OCI-M1 (cell line): ENCODE results near the gene EDIL3.

ENCODE experiments used
- DNase-seq: peaks from one replicate; lab custom pipeline; 2025; lab: John Stamatoyannopoulos, UW

The EDIL3 gene

GRCh38 chr5:83900306-83900705, 484.4 kb downstream of the EDIL3 start:
- DNase-seq, result peak; percentile 52

DNA sequence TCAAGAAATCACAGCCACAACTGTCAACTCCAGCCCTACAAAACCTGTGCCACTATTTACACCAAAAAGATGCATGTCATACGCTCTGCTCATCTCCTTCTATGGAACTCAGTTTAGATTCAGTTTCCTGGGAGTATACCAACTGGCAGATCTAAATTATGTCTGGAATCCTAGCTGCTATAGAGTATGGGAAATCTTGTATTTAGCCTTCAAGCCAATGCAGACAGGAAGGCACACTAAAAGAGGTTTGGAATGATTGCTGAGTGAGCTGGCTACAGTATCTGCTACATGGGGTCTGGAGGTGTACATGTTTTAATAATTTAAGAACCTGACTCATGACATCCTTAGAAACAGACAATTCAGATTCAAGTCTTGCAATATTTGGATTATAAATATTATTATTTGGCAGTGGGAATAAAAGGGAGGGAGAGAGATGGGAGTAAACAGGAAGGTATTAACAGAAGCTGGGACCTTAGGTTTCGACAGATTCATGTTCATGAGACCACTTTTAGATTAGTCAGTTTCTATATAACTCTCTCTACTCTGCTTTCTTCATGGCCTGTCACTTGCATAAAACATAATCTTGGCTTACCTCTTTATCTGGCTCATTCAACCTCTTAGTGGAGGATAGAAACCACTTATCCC, 485.2 kb downstream of the EDIL3 start:
- no peak for DNase-seq

DNA sequence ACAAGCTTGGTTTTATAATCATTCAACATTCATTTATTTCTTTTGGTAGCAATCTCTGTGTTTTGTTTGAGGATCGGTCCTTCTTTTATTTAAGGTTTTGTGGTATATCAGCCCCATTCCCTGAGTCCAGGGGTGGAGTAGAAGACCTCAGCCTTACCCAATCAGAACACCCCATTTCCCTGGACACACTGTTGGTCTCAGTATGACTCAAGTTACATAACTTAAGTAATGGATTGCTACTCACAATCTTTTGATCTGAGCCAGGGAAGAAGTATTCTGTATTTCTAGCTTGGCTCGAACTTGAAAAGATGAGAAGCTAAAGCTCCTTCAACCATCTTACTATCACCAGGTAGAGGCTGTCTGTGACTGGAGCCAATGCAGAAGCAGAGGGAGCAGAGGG, 488.8 kb downstream of the EDIL3 start:
- DNase-seq, result no peak

DNA sequence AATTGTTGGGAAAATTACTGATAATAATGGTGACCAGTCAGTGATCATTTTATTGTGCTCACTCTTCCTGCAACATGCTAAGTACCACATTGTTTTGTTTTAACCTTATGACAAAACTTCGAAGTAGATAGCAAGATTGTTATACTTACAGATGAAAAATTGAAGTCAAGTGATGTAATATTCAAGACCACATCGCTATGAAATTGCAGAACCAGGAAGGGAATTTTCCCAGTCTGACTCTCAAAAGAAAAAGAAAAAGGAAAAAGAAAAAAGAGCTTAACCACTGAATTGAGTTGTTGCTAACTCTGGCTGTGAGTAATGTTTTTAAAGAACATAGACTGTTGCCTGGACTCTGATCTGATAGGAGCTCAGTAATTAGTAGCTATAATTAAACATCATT, 493.4 kb downstream of the EDIL3 start:
- DNase-seq, result peak; percentile 11
